IMR-90 (cell line): Measurements from ENCODE around the gene TLNRD1. TPM values are rescaled to one million over a fixed set of nuclear protein-coding genes. Genes with fewer than 3 reads are reported as not detected.

Experiments
- ATAC-seq: fragments of 200-7000 bp; cut with Tn5 transposase; 2 replicates; pipeline ENCODE4 v1.9.1; 2020; ENCODE audit warnings: low read depth, mild to moderate bottlenecking, moderate library complexity
- BruUV-seq: library from RNA; stranded (reverse); fragments of 400-500 nt; replicated peaks from 2 replicates; lab custom pipeline; 2021; lab: Mats Ljungman, UMichigan
- CTCF ChIA-PET: fragments of 300-600 bp; formaldehyde crosslinking; extraction: SDS; loops from one replicate; lab custom pipeline; 2021; ENCODE audit warnings: antibody characterized with exemption; lab: Yijun Ruan, JAX
- POLR2A ChIA-PET: fragments of 300-600 bp; sonication (Branson Sonifier 250); formaldehyde crosslinking; loops from one replicate; lab custom pipeline; 2022; ENCODE audit warnings: antibody characterized with exemption; ENCODE audit not compliant: unreplicated experiment; lab: Charles Lee
- DNase-seq: peaks from one replicate; pipeline ENCODE4 v3.0.0; 2013
- H2AFZ ChIP-seq: replicated peaks from 2 replicates; pipeline ENCODE3; 2013; ENCODE audit warnings: low read length, mild to moderate bottlenecking; ENCODE audit not compliant: poor library complexity
- H2AK5ac ChIP-seq: 2 replicates; pipeline ENCODE4 v1.6.1; 2013; ENCODE audit warnings: low read depth, low read length, inconsistent platforms
- H2AK9ac ChIP-seq: replicated peaks from 2 replicates; pipeline ENCODE3; 2013; ENCODE audit warnings: mild to moderate bottlenecking, low read depth, low read length, moderate library complexity; ENCODE audit not compliant: poor library complexity
- H2BK120ac ChIP-seq: 2 replicates; pipeline ENCODE4 v1.6.1; 2013; ENCODE audit warnings: low read depth, low read length, inconsistent platforms
- H2BK15ac ChIP-seq: 3 replicates; pipeline ENCODE4 v1.6.1; 2013; ENCODE audit warnings: low read depth, low read length, inconsistent platforms
- H2BK20ac ChIP-seq: 2 replicates; pipeline ENCODE4 v1.6.1; 2013; ENCODE audit warnings: low read depth, mild to moderate bottlenecking, inconsistent platforms, low read length, moderate library complexity
- H2BK5ac ChIP-seq: 2 replicates; pipeline ENCODE4 v1.6.1; 2013; ENCODE audit warnings: mild to moderate bottlenecking, low read depth, low read length, inconsistent platforms; ENCODE audit not compliant: poor library complexity, severe bottlenecking
- H3K14ac ChIP-seq: replicated peaks from 2 replicates; pipeline ENCODE4 v1.6.1; 2013; ENCODE audit warnings: low read depth, low read length, inconsistent platforms
- H3K18ac ChIP-seq: 2 replicates; pipeline ENCODE4 v1.6.1; 2013; ENCODE audit warnings: low read depth, low read length, control low read depth
- H3K23ac ChIP-seq: 2 replicates; pipeline ENCODE4 v1.6.1; 2013; ENCODE audit warnings: low read depth, low read length, inconsistent platforms
- H3K27ac ChIP-seq: 2 replicates; pipeline ENCODE4 v1.5.1; 2013; ENCODE audit warnings: mild to moderate bottlenecking, control low read depth, low read length; ENCODE audit not compliant: insufficient read depth
- H3K27me3 ChIP-seq: 2 replicates; pipeline ENCODE4 v1.6.1; 2013; ENCODE audit warnings: low read length; ENCODE audit not compliant: control insufficient read depth, insufficient read depth
- H3K36me3 ChIP-seq: 2 replicates; pipeline ENCODE4 v1.6.1; 2013; ENCODE audit warnings: low read length, mixed read lengths; ENCODE audit not compliant: control insufficient read depth, insufficient read depth
- H3K4ac ChIP-seq: 2 replicates; pipeline ENCODE4 v1.6.1; 2013; ENCODE audit warnings: low read depth, low read length, inconsistent platforms
- H3K4me1 ChIP-seq: 2 replicates; pipeline ENCODE4 v1.6.1; 2013; ENCODE audit warnings: low read length, mixed read lengths; ENCODE audit not compliant: control insufficient read depth, insufficient read depth
- H3K4me2 ChIP-seq: 2 replicates; pipeline ENCODE4 v1.6.1; 2013; ENCODE audit warnings: low read depth, mild to moderate bottlenecking, control low read depth, low read length, moderate library complexity
- H3K4me3 ChIP-seq: 2 replicates; pipeline ENCODE4 v1.5.1; 2013; ENCODE audit warnings: low read depth, mild to moderate bottlenecking, control low read depth, low read length, moderate library complexity; ENCODE audit not compliant: insufficient read depth
- H3K56ac ChIP-seq: 2 replicates; pipeline ENCODE4 v1.6.1; 2013; ENCODE audit warnings: low read length, inconsistent platforms; ENCODE audit not compliant: insufficient read depth; ENCODE audit errors: extremely low read depth
- H3K79me1 ChIP-seq, 2 experiments: 2 replicates each; pipeline ENCODE4 v1.6.1; 2013; ENCODE audit warnings: low read length in 2 of 2, inconsistent platforms in 1 of 2, low read depth in 1 of 2
- H3K9ac ChIP-seq: 2 replicates; pipeline ENCODE4 v1.6.1; 2013; ENCODE audit warnings: low read depth, low read length, control low read depth
- H3K9me1 ChIP-seq: 2 replicates; pipeline ENCODE4 v1.6.1; 2013; ENCODE audit warnings: low read length, inconsistent platforms; ENCODE audit not compliant: insufficient read depth
- H3K9me3 ChIP-seq: 2 replicates; pipeline ENCODE4 v1.6.1; 2013; ENCODE audit warnings: low read length; ENCODE audit not compliant: control insufficient read depth, insufficient read depth
- H4K20me1 ChIP-seq: 2 replicates; pipeline ENCODE4 v1.6.1; 2013; ENCODE audit warnings: low read length, inconsistent platforms; ENCODE audit not compliant: insufficient read depth
- H4K5ac ChIP-seq: 2 replicates; pipeline ENCODE4 v1.6.1; 2013; ENCODE audit warnings: mild to moderate bottlenecking, low read depth, low read length, control low read depth
- H4K8ac ChIP-seq, 2 experiments: 2 replicates each; pipeline ENCODE4 v1.6.1; 2013; ENCODE audit warnings: low read depth in 2 of 2, low read length in 2 of 2, control low read depth in 1 of 2, inconsistent platforms in 1 of 2
- H4K91ac ChIP-seq: 2 replicates; pipeline ENCODE4 v1.6.1; 2013; ENCODE audit warnings: low read depth, low read length, inconsistent platforms; ENCODE audit not compliant: insufficient read depth
- FOS ChIP-seq: fragments of 150-350 bp; IDR thresholded peaks from 2 replicates; pipeline ENCODE4 v1.6.1; 2016; ENCODE audit warnings: low read depth, low read length
- MAZ ChIP-seq: IDR thresholded peaks from 2 replicates; pipeline ENCODE4 v1.6.1; 2012; ENCODE audit warnings: low read depth, mild to moderate bottlenecking, low read length, improper control_type of control experiment, moderate library complexity, borderline replicate concordance
- WGBS, 2 experiments: methylation state at CpG; one replicate each; pipeline versions ENCODE4 v1.1.5 to v1.1.7; 2013; ENCODE audit warnings: missing lambda C conversion rate in 2 of 2; ENCODE audit not compliant: insufficient read length in 1 of 2; ENCODE audit errors: extremely low coverage in 2 of 2; 5-methylcytosine and 5-hydroxymethylcytosine counted together
- dilution Hi-C: fragments of 300-500 bp; cut with HindIII; formaldehyde crosslinking; loops from one replicate; pipeline ENCODE4 v1.14.3; 2018; ENCODE audit warnings: low sequenced_read_pairs; ENCODE audit not compliant: unreplicated experiment
- in situ Hi-C: fragments of 300-500 bp; cut with MboI; formaldehyde crosslinking; loops from 3 replicates; pipeline ENCODE4 v1.14.3; 2019; ENCODE audit warnings: low sequenced_read_pairs, inconsistent platforms, mixed read lengths
- intact Hi-C: fragments of 100-400 bp; cut with micrococcal nuclease; formaldehyde crosslinking; loops from 2 replicates; pipeline ENCODE4 v1.10.0; 2022
- polyA plus RNA-seq, 3 experiments: library from polyadenylated mRNA; depleted of rRNA; stranded (reverse); fragments of >200 nt; gene quantifications; 2 replicates each; pipeline ENCODE4 v1.2.3, GENCODE V29; 2012; ENCODE audit warnings: low replicate concordance in 1 of 3
- total RNA-seq: library from RNA; depleted of rRNA; stranded (reverse); fragments of >200 nt; gene quantifications from 2 replicates; pipeline ENCODE4 v1.2.3, GENCODE V29; 2012

TLNRD1 gene
- total and polyA plus RNA-seq, 2 of the 4 experiments (the other 2 are of a cell fraction) = 2.2 to 6.8 TPM

DNA sequence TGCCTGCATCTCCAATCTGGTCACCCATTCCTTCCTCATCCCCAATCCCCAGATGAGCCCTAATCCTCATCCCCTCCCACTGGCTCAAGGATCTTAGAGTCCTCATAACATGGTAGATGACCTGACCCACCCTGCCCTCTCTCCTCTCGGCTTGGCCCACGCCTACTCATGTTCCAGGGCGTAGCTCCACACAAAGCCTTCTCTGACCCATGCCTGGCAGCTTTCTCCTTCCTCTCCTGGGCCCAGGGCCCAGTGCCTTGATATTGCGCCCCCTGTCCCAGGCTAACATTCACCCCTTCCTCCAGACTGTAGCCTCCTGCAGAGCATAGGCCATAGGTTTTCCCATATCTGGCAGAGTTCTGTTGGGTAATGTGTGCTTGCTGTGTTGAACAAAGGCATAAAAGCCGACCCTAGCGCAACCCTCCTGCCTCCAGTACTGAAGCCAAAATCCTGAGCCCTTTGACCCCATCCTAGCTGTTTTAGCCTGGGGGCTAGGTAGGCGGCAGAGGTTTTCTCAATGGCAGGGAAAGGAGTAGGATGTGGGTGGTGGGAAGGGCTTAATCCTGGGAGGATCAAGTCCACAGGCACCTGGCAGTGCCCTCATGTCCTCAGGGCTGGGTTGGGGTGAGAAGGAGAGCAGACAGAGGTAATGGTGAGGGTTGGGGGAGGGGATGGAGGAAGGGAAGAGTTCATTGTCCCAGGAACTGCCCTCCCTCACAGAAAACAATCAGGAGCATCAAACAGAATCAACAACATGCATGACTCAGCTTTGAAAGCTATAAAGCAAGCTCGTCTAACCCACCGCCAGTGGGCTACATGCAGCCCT is 46.6 kb upstream of the TLNRD1 start:
- no peak overlapping the region for H2AK5ac ChIP-seq
- DNase-seq = peak; percentile 31
- no peaks in the 10 kb centered on the region for H3K27me3 ChIP-seq
- no peak overlapping the region for H3K4ac ChIP-seq
- H3K23ac ChIP-seq = no peak overlapping the region
- H4K20me1 ChIP-seq = peaks cover 45% of the 10 kb centered on the region
- H2BK5ac ChIP-seq = no peak overlapping the region
- no peak overlapping the region for H4K8ac ChIP-seq
- ChIA-PET POLR2A (no interaction called here), CTCF (no interaction called here)
- H3K9ac ChIP-seq = no peak overlapping the region
- in situ Hi-C loops (no loop called here), dilution Hi-C loops (no loop called here), intact Hi-C loops (no loop called here)
- no peak overlapping the region for H3K14ac ChIP-seq
- no TSS peak for BruUV-seq
- no peak overlapping the region for H3K56ac ChIP-seq
- H4K91ac ChIP-seq = no peak overlapping the region
- H3K36me3 ChIP-seq = peaks cover 28% of the 10 kb centered on the region
- no peak overlapping the region for H4K5ac ChIP-seq
- ATAC-seq = peak; percentile 2
- H3K9me3 ChIP-seq = no peaks in the 10 kb centered on the region
- peaks cover 9% of the 10 kb centered on the region for H3K4me1 ChIP-seq
- no peak overlapping the region for H3K4me2 ChIP-seq
- H3K4me3 ChIP-seq = no peak overlapping the region
- H2AFZ ChIP-seq = no peak overlapping the region
- WGBS, 2 experiments = 100% methylated on average over 1 of the region's 9 CpGs; no CpG with 5 or more reads in 1 of the 2 experiments
- H2BK15ac ChIP-seq = no peak overlapping the region
- no peak overlapping the region for H2AK9ac ChIP-seq
- no peak overlapping the region for H2BK20ac ChIP-seq
- H2BK120ac ChIP-seq = no peak overlapping the region
- peak; percentile 6; the same call in 1 of the 2 replicates for TF ChIP-seq MAZ
- no peak for TF ChIP-seq FOS
- H3K18ac ChIP-seq = no peak overlapping the region
- H3K9me1 ChIP-seq = peaks cover 23% of the 10 kb centered on the region
- H3K79me1 ChIP-seq = peaks cover 0 to 5% of the 10 kb centered on the region in 2 experiments; a peak in 1 of 4 replicates
- no peak overlapping the region for H3K27ac ChIP-seq
